Liver (tissue), 9 donors: ENCODE results near the gene HLA-DRB5. TPM values are rescaled to one million over a fixed set of nuclear protein-coding genes. Genes with fewer than 3 reads are reported as not detected.

ENCODE experiments used
- DNase-seq: peaks from one replicate; pipeline ENCODE4 v3.0.0-alpha.2; 2017; ENCODE audit warnings: low spot score
- H3K27ac ChIP-seq, 2 donors: one replicate each; pipeline ENCODE4 v1.7.0; 2013; ENCODE audit warnings: inconsistent platforms in 2 of 2, low read length in 2 of 2, control low read depth in 1 of 2, low read depth in 1 of 2, mild to moderate bottlenecking in 1 of 2
- H3K27me3 ChIP-seq, 4 donors: one replicate each; pipeline versions ENCODE4 v1.6.1 to v1.7.0; 2013; ENCODE audit warnings: low read length in 3 of 4, inconsistent platforms in 1 of 4, mild to moderate bottlenecking in 1 of 4, moderate library complexity in 1 of 4; ENCODE audit not compliant: control insufficient read depth in 4 of 4, insufficient read depth in 4 of 4
- H3K36me3 ChIP-seq, 4 donors: one replicate each; pipeline versions ENCODE4 v1.6.1 to v1.7.0; 2013; ENCODE audit warnings: low read length in 3 of 4, mild to moderate bottlenecking in 3 of 4, low read depth in 1 of 4, moderate library complexity in 1 of 4; ENCODE audit not compliant: control insufficient read depth in 4 of 4, insufficient read depth in 3 of 4
- H3K4me1 ChIP-seq, 4 donors: one replicate each; pipeline versions ENCODE4 v1.6.1 to v1.7.0; 2013; ENCODE audit warnings: low read length in 3 of 4, mild to moderate bottlenecking in 3 of 4, moderate library complexity in 1 of 4; ENCODE audit not compliant: control insufficient read depth in 4 of 4, insufficient read depth in 4 of 4
- H3K4me3 ChIP-seq, 3 donors: one replicate each; pipeline versions ENCODE4 v1.6.1 to v1.7.0; 2013; ENCODE audit warnings: low read length in 3 of 3, control low read depth in 1 of 3, low read depth in 1 of 3, mild to moderate bottlenecking in 1 of 3
- H3K9ac ChIP-seq, 2 donors: one replicate each; pipeline ENCODE4 v1.7.0; 2013; ENCODE audit warnings: low read length in 2 of 2, mild to moderate bottlenecking in 2 of 2, moderate library complexity in 2 of 2, control low read depth in 1 of 2, low read depth in 1 of 2
- H3K9me3 ChIP-seq, 4 donors: one replicate each; pipeline versions ENCODE4 v1.6.1 to v1.7.0; 2013; ENCODE audit warnings: low read length in 3 of 4; ENCODE audit not compliant: control insufficient read depth in 4 of 4
- CTCF ChIP-seq: fragments of 150-350 bp; IDR thresholded peaks from 2 replicates; pipeline ENCODE4 v1.5.1; 2017; ENCODE audit warnings: improper control_type of control experiment, low read depth, low read length; ENCODE audit not compliant: missing input control
- EGR1 ChIP-seq, 2 donors: IDR thresholded peaks; 2 replicates each; pipeline ENCODE4 v1.6.1; 2016 to 2018; ENCODE audit warnings: antibody characterized with exemption in 2 of 2, low read depth in 2 of 2
- FOXA1 ChIP-seq: IDR thresholded peaks from 2 replicates; pipeline ENCODE4 v1.6.1; 2016; ENCODE audit warnings: antibody characterized with exemption
- FOXA2 ChIP-seq: IDR thresholded peaks from 2 replicates; pipeline ENCODE4 v1.6.1; 2016; ENCODE audit warnings: antibody characterized with exemption
- GABPA ChIP-seq, 2 donors: IDR thresholded peaks in 1 of 2; conservative IDR thresholded peaks in 1 of 2; 2 replicates each; pipeline ENCODE4 v1.6.1; 2016; ENCODE audit warnings: antibody characterized with exemption in 2 of 2, mild to moderate bottlenecking in 1 of 2, moderate library complexity in 1 of 2
- HNF4G ChIP-seq: IDR thresholded peaks from 2 replicates; pipeline ENCODE4 v1.6.1; 2016; ENCODE audit warnings: antibody characterized with exemption
- JUND ChIP-seq, 2 donors: IDR thresholded peaks; 2 replicates each; pipeline ENCODE4 v1.6.1; 2016; ENCODE audit warnings: antibody characterized with exemption in 2 of 2
- RAD21 ChIP-seq, 2 donors: IDR thresholded peaks; 2 replicates each; pipeline ENCODE4 v1.6.1; 2016; ENCODE audit warnings: antibody characterized with exemption in 2 of 2, mild to moderate bottlenecking in 2 of 2
- REST ChIP-seq: IDR thresholded peaks from 2 replicates; pipeline ENCODE4 v1.6.1; 2016; ENCODE audit warnings: antibody characterized with exemption, mild to moderate bottlenecking
- RXRA ChIP-seq, 2 donors: IDR thresholded peaks; 2 replicates each; pipeline ENCODE4 v1.6.1; 2017 to 2018; ENCODE audit warnings: antibody characterized with exemption in 2 of 2, mild to moderate bottlenecking in 1 of 2
- SP1 ChIP-seq: IDR thresholded peaks from 2 replicates; pipeline ENCODE4 v1.6.1; 2018; ENCODE audit warnings: antibody characterized with exemption, mild to moderate bottlenecking
- TAF1 ChIP-seq: conservative IDR thresholded peaks from 2 replicates; pipeline ENCODE4 v1.6.1; 2016; ENCODE audit warnings: antibody characterized with exemption, mild to moderate bottlenecking
- YY1 ChIP-seq: IDR thresholded peaks from 2 replicates; pipeline ENCODE4 v1.6.1; 2016; ENCODE audit warnings: antibody characterized with exemption, mild to moderate bottlenecking
- WGBS: extraction: QIAGEN DNeasy Blood & Tissue Kit; methylation state at CpG from one replicate; pipeline ENCODE4 v1.1.7; 2013; 5-methylcytosine and 5-hydroxymethylcytosine counted together
- polyA plus RNA-seq, 2 donors: library from polyadenylated mRNA; stranded (reverse) in 1 of 2; unstranded in 1 of 2; fragments of 200-250 nt in 1 of 2; fragments of >200 nt in 1 of 2; fragmentation: Nextera tagmentation in 1 of 2; extraction: Ambion mirVana in 1 of 2; gene quantifications; one replicate each; pipeline versions ENCODE4 v1.2.1 to v1.2.3, GENCODE V29; 2013 to 2015
- total RNA-seq, 2 donors: library from RNA; depleted of rRNA; stranded (reverse); fragments of >200 nt; gene quantifications; one replicate each; pipeline ENCODE4 v1.2.3, GENCODE V29; 2014
- TF ChIP-seq, protein P1 (sequence below): IDR thresholded peaks from 2 replicates; pipeline ENCODE4 v1.6.1; 2016; ENCODE audit warnings: antibody characterized with exemption
- TF ChIP-seq, protein P2 (sequence below): IDR thresholded peaks from 2 replicates; pipeline ENCODE4 v1.6.1; 2016; ENCODE audit warnings: antibody characterized with exemption
- TF ChIP-seq, protein P3 (sequence below): IDR thresholded peaks from 2 replicates; pipeline ENCODE4 v1.6.1; 2016; ENCODE audit warnings: antibody characterized with exemption
- donor health status: healthy.
- donor health status: healthy.
- donor health status: healthy.
- donor health status: healthy.
- donor health status: healthy.

Gene HLA-DRB5
- total and polyA plus RNA-seq, 4 donors = 0.36 to 42.9 (median 2.8) TPM

DNA sequence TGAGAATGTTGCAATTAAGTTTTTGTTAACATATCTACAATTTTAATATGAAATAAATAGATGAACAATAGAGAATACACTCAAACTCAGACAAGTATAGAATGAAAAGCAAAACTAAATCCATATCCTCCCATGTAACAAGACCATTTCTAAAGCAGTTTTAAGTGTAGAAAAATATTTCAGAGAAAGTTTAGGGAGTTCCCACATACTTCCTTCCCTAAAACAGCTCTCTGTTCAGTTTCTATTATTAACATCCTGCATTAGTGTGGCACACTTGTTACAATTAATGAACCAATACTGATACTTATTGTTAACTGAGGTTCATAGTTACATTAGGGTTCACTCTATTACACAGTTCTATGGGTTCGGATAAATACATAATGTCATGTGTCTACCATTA is 38.4 kb downstream of the HLA-DRB5 start:
- Histone ChIP-seq H3K9me3 (no peaks in the 10 kb centered on the region), H3K4me1 (no peaks in the 10 kb centered on the region), H3K27ac (no peak overlapping the region), H3K27me3 (no peaks in the 10 kb centered on the region), H3K9ac (no peak overlapping the region), H3K36me3 (no peaks in the 10 kb centered on the region), H3K4me3 (no peak overlapping the region)
- 0% methylated on average over 1 of the region's 1 CpG for WGBS
- no peak for TF ChIP-seq JUND (IDR thresholded peaks at IDR 0.05)
- no peak for TF ChIP-seq YY1
- TF ChIP-seq RAD21 (IDR thresholded peaks at IDR 0.05) = no peak
- TF ChIP-seq HNF4G = no peak
- no peak for TF ChIP-seq FOXA2
- no peak for TF ChIP-seq EGR1 (IDR thresholded peaks at IDR 0.05; ENCODE audit: low read depth in 2 of 2)
- no peak for TF ChIP-seq RXRA (IDR thresholded peaks at IDR 0.05)
- TF ChIP-seq GABPA (IDR thresholded peaks at IDR 0.05 in 1 of 2, conservative IDR thresholded peaks at IDR 0.05 in 1 of 2) = no peak
- no peak for TF ChIP-seq CTCF
- TF ChIP-seq, protein P1, sequence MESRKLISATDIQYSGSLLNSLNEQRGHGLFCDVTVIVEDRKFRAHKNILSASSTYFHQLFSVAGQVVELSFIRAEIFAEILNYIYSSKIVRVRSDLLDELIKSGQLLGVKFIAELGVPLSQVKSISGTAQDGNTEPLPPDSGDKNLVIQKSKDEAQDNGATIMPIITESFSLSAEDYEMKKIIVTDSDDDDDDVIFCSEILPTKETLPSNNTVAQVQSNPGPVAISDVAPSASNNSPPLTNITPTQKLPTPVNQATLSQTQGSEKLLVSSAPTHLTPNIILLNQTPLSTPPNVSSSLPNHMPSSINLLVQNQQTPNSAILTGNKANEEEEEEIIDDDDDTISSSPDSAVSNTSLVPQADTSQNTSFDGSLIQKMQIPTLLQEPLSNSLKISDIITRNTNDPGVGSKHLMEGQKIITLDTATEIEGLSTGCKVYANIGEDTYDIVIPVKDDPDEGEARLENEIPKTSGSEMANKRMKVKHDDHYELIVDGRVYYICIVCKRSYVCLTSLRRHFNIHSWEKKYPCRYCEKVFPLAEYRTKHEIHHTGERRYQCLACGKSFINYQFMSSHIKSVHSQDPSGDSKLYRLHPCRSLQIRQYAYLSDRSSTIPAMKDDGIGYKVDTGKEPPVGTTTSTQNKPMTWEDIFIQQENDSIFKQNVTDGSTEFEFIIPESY = no peak
- TF ChIP-seq, protein P2, sequence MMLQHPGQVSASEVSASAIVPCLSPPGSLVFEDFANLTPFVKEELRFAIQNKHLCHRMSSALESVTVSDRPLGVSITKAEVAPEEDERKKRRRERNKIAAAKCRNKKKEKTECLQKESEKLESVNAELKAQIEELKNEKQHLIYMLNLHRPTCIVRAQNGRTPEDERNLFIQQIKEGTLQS = no peak
- no peak for TF ChIP-seq TAF1
- TF ChIP-seq SP1 = no peak
- TF ChIP-seq REST = no peak
- DNase-seq = no peak

- Histone ChIP-seq H3K9ac (no peak overlapping the region), H3K27ac (no peak overlapping the region), H3K4me1 (no peaks in the 10 kb centered on the region), H3K27me3 (no peaks in the 10 kb centered on the region), H3K9me3 (no peaks in the 10 kb centered on the region), H3K4me3 (no peak overlapping the region), H3K36me3 (no peaks in the 10 kb centered on the region)
- WGBS = 67% methylated on average over 1 of the region's 1 CpG
- TF ChIP-seq REST = no peak
- TF ChIP-seq GABPA (IDR thresholded peaks at IDR 0.05 in 1 of 2, conservative IDR thresholded peaks at IDR 0.05 in 1 of 2) = no peak
- TF ChIP-seq FOXA1 = no peak
- TF ChIP-seq, protein P2 = no peak
- TF ChIP-seq TAF1 = no peak
- TF ChIP-seq, protein P3, sequence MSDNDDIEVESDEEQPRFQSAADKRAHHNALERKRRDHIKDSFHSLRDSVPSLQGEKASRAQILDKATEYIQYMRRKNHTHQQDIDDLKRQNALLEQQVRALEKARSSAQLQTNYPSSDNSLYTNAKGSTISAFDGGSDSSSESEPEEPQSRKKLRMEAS = no peak
- no peak for TF ChIP-seq EGR1 (IDR thresholded peaks at IDR 0.05; ENCODE audit: low read depth in 2 of 2)
- TF ChIP-seq JUND (IDR thresholded peaks at IDR 0.05) = no peak
- TF ChIP-seq CTCF = no peak
- TF ChIP-seq RXRA (IDR thresholded peaks at IDR 0.05) = no peak
- no peak for TF ChIP-seq FOXA2
- no peak for DNase-seq
Measured at GRCh38 chr6:32488083-32488482, 42.0 kb downstream of the HLA-DRB5 start.
